Measurements from ENCODE around the gene FOXP1. TPM values are rescaled to one million over a fixed set of nuclear protein-coding genes. Genes with fewer than 3 reads are reported as not detected.

The FOXP1 gene
- total RNA-seq, 1 donor from 2014 or later = 27.3 TPM

DNA sequence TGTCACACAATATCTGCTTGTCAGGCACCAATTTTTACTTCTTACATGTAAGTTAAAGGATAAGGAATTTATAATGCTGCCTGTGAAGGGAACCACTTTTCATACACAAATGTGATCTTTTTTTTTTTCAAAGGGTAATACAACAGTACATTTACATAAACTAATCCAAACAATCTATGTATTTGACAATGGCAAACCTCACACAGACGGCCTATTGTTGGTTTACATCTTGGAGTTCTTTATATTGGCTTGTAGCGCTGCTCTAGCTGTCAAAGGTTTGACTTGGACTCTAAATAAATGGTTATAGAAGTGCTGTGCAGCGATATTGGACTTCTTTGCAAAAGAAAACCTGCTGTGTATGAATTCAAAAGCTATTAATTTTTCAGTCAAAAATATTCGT is 598.0 kb downstream of the FOXP1 start:
- H3K4me3 Mint-ChIP-seq = no peak overlapping the region
- no peaks in the 10 kb centered on the region for H3K9me3 Mint-ChIP-seq
- Histone ChIP-seq H3K79me2 (ENCODE audit: low read depth) (no peaks in the 10 kb centered on the region), H3K27ac (no peak overlapping the region), H3K27me3 (no peaks in the 10 kb centered on the region), H2AFZ (replicated peaks) (no peak overlapping the region), H3K9ac (no peak overlapping the region), H3K4me3 (no peak overlapping the region), H3F3A (ENCODE audit: low read depth) (peaks cover 20% of the 10 kb centered on the region), H4K20me1 (ENCODE audit: low read depth) (no peaks in the 10 kb centered on the region), H3K36me3 (no peaks in the 10 kb centered on the region), H3K4me1 (peaks cover 32% of the 10 kb centered on the region), H3K4me2 (no peak overlapping the region), H3K9me3 (ENCODE audit: low read depth) (no peaks in the 10 kb centered on the region)
- peaks cover 15% of the 10 kb centered on the region for H3K36me3 Mint-ChIP-seq
- no peak for DNase-seq (ENCODE audit: low spot score)
- H3K27ac Mint-ChIP-seq = no peak overlapping the region
- no peaks in the 10 kb centered on the region for H3K27me3 Mint-ChIP-seq (ENCODE audit: insufficient read depth, low read depth)
- TF ChIP-seq EZH2 (IDR thresholded peaks at IDR 0.05) (no peak), CTCF (IDR thresholded peaks at IDR 0.05) (no peak), EZH2phosphoT487 (IDR thresholded peaks at IDR 0.05) (no peak)
- H3K4me1 Mint-ChIP-seq = peaks cover 25% of the 10 kb centered on the region

DNA sequence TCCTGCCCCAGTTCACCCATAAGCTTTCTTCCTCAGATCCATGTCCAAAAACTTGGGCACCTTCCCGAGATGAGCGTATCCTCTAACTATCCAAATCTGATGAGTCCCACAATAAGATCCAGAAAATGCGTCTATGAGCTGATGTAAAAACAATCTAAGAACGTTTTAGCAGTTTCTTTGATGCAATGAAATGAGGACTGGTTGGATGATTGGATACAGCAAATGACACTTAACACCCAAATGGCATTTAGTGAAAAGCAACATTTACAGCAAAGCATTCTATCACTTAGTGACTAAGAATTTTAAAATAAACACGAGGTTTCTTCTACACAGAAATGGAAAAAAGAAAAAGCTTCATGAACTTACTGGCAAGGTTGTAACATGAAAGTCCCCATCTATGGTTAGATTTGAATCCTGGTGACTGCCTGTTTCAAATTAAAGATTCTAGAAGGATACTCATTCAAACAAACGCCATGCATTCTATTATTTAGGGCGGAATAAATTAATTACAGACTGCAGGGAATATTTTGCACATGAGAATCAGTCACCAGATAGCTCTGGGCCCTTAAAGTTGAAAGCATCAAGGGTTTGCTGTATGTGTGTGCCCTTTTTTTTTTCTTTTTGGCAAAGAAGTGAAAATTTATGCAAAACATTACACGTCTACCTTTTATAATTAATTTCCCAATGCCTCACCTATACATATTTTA is 598.6 kb downstream of the FOXP1 start:
- Mint-ChIP-seq H3K36me3 (peaks cover 15% of the 10 kb centered on the region), H3K9me3 (no peaks in the 10 kb centered on the region), H3K4me3 (no peak overlapping the region), H3K4me1 (peaks cover 31% of the 10 kb centered on the region), H3K27ac (no peak overlapping the region), H3K27me3 (ENCODE audit: insufficient read depth, low read depth) (no peaks in the 10 kb centered on the region)
- Histone ChIP-seq H3K79me2 (ENCODE audit: low read depth) (no peaks in the 10 kb centered on the region), H3K9me3 (ENCODE audit: low read depth) (no peaks in the 10 kb centered on the region), H3K4me2 (no peak overlapping the region), H3F3A (ENCODE audit: low read depth) (peaks cover 20% of the 10 kb centered on the region), H3K27ac (no peak overlapping the region), H3K4me3 (no peak overlapping the region), H3K4me1 (peaks cover 39% of the 10 kb centered on the region), H4K20me1 (ENCODE audit: low read depth) (peaks cover 2% of the 10 kb centered on the region), H3K27me3 (no peaks in the 10 kb centered on the region), H3K9ac (no peak overlapping the region), H3K36me3 (no peaks in the 10 kb centered on the region), H2AFZ (replicated peaks) (no peak overlapping the region)
- DNase-seq (ENCODE audit: low spot score) = no peak
- TF ChIP-seq EZH2 (IDR thresholded peaks at IDR 0.05) (no peak), CTCF (IDR thresholded peaks at IDR 0.05) (no peak), EZH2phosphoT487 (IDR thresholded peaks at IDR 0.05) (no peak)

- Histone ChIP-seq H4K20me1 (ENCODE audit: low read depth) (peaks cover 4% of the 10 kb centered on the region), H3K79me2 (ENCODE audit: low read depth) (no peaks in the 10 kb centered on the region), H3K9ac (no peak overlapping the region), H3K4me3 (no peak overlapping the region), H3K9me3 (ENCODE audit: low read depth) (no peaks in the 10 kb centered on the region), H3K27ac (peak overlapping the region; percentile 47), H3K27me3 (no peaks in the 10 kb centered on the region), H3K4me2 (peak overlapping the region; percentile 6), H3F3A (ENCODE audit: low read depth) (peaks cover 20% of the 10 kb centered on the region), H3K36me3 (no peaks in the 10 kb centered on the region), H2AFZ (replicated peaks) (no peak overlapping the region), H3K4me1 (peaks cover 45% of the 10 kb centered on the region)
- Mint-ChIP-seq H3K4me1 (peaks cover 39% of the 10 kb centered on the region), H3K27ac (peak overlapping the region; percentile 12), H3K9me3 (no peaks in the 10 kb centered on the region), H3K27me3 (ENCODE audit: insufficient read depth, low read depth) (no peaks in the 10 kb centered on the region), H3K4me3 (no peak overlapping the region), H3K36me3 (peaks cover 16% of the 10 kb centered on the region)
- peak; percentile 52 for DNase-seq (ENCODE audit: low spot score)
- TF ChIP-seq EZH2 (IDR thresholded peaks at IDR 0.05) = no peak
- no peak for TF ChIP-seq CTCF (IDR thresholded peaks at IDR 0.05)
- no peak for TF ChIP-seq EZH2phosphoT487 (IDR thresholded peaks at IDR 0.05)
Observed at GRCh38 chr3:70982700-70983140, 600.8 kb downstream of the FOXP1 start.

Data from neural progenitor cell (in vitro differentiated cells).